ENCODE measurements around the gene CETP.
"Not testable (repeated sequence)": the region's sequence is repeated elsewhere in the genome, so short reads cannot be mapped to it uniquely, and the experiment has no call there.

CETP gene

GRCh38 chr16:56934599-56935145, 27.1 kb upstream of the CETP start:
- DNase-seq, result not testable (repeated sequence)

DNA sequence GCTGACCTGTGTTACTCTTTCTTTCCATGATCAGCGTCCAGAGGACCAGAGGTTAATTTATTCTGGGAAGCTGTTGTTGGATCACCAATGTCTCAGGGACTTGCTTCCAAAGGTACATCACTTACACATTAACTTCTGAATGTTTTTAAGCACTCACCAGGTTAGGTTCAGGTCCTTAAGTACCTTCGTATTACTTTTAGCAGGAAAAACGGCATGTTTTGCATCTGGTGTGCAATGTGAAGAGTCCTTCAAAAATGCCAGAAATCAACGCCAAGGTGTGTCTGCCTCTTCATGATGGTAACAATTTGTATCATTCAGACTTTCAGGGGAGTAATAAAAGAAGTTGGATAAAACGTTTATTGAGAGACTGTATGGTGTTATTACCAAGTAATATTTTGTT, 26.5 kb upstream of the CETP start:
- DNase-seq, result no peak

GRCh38 chr16:56936491-56936890, 25.3 kb upstream of the CETP start:
- DNase-seq, result no peak

DNA sequence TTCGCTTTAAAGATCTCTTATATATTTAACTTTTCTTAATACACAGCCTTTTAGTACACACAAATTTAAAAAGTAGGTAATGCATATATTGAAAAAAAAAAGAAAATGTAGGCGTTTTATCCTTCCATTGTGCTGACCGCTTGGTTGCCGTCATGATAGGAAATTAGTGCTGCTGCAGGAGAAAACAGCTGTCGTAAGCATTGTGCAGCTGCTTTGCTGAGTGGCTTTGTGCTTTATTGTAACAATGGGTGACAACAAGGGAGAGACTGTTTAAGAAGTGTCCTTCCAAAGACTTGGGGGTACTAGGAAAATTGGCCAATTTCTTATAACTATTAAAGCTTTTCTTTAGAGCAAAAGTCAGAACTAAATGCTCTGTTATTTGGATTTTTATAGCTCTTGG, 24.8 kb upstream of the CETP start:
- no peak for DNase-seq

DNA sequence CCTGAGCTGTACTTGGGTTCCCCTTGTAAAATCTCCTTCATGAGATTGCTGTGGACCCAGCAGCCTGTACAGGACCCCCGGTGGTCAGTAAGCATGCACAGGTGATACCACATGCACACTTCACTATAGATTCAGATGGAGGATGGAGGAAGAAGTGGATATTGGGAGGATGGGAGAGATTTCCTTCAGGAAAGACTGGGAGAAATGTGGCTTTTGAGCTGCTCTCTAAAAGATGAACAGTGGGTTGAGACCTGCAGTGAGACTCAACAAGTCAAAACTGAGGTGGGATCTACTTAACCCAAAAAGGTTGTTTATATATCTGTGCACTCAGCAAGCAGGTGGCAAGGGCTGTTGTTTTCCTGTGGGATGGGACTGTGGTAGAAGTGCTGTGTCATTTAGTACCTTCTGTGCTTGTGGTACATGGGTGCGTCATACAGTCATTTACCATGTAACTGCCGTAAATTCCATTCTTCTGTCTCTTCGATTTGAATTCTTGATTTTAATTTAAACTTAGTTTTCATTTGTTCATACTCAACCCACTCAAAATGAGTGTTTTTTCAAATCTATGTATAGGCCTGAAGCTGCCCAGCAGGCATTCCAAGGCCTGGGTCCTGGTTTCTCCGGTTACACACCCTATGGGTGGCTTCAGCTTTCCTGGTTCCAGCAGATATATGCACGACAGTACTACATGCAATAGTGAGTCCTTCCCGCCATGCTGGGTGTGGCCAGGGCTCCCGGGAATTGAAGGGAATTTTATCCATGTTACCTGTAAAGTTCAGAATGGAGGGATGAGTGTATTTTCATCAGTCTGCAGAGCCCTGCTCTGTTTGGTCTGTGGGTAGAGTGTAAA, 22.9 kb upstream of the CETP start:
- no peak for DNase-seq

GRCh38 chr16:56939801-56940200, 21.9 kb upstream of the CETP start:
- DNase-seq, result peak; percentile 27

GRCh38 chr16:56941092-56941491, 20.7 kb upstream of the CETP start:
- no peak for DNase-seq

- DNase-seq, result no peak
Observed at GRCh38 chr16:56941856-56942331, 19.9 kb upstream of the CETP start.

GRCh38 chr16:56943761-56944375, 17.9 kb upstream of the CETP start:
- no peak for DNase-seq

DNA sequence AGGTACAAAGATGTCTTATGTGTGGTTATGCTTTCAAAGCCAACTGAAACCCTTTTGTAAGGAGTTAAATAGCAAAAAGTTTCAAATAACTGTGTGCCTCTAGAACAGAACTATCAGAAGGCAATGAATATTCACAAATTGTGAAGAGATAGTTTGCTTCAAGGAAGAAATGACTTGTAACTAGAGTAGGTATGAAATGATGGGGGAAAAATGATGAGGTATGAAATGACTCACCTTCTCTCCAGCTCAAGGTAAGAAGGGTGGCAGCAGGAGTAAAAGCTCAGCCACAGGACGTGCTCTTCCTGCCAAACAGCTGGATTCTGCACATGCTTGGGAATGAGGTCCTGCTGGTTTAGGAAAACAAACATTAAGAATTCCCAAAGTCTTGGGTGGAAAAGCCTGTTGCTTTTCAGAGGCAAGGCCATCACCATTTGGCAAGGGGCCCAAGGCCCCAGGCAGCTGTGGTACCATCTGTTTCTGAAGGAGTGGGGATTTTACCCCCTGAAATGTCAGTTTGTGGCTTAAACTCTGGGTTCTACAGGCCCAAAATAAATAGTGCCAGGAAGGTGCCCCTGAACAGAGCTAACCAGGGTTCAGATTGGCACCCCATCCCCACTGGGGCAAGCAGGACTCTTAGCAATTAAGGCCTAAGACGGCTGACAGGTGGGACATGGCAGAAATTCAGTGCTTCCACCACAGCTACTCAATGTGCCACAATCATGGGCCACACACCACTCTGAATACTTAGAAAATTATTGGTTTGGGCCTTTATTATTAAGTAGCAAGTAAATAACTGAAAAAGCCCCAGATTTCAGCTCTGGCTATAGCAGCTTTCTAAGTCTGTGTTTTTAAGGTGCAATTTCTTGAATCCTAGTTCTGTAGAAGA, 16.6 kb upstream of the CETP start:
- no peak for DNase-seq

DNA sequence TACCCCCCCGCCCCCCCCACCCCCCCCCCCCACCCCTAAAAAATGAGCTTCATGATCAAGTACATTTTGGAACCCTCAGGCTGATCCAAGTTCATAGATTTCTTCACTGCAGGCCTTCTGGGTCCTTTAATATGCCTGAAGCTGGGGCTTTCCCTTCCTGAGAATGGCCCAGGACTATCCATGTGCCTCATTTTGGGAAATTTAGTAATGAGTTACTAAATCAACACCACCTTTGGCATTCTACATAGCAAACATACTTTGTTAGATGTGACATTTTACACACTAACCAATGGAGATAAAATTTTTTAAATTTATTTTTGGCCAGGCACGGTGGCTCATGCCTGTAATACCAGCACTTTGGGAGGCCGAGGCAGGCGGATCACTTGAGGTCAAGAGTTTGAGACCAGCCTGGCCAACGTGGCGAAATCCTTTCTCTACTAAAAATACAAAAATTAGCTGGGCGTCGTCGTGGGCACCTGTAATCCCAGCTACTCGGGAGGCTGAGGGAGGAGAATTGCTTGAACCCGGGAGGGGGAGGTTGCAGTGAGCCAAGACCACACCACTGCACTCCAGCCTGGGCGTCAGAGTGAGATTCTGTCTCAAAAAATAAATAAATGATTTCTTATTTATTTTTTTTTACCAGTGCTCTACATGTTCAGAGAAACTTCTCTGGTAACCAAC, 15.8 kb upstream of the CETP start:
- DNase-seq, result no peak

- DNase-seq, result no peak
Observed at GRCh38 chr16:56946767-56947603, 14.8 kb upstream of the CETP start.

DNA sequence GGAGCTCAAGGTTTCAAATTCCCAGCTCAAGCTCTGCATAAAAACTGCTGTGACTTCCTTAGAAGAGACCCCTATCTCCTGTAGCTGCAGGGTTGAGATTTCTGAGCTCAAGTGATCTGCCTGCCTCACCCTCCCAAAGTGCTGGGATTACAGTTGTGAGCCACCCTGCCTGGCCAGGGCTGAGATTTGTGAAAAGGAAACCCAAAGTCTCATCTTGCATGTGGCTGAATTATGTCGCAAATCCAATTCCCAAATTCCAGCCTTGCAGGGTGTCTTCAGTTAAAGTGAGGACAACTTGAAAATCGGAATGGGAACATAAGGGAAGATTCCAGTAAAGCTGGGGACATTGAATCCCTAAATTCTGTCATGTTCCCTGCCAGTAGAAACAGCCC, 14.2 kb upstream of the CETP start:
- no peak for DNase-seq

- no peak for DNase-seq
Observed at GRCh38 chr16:56948234-56948633, 13.5 kb upstream of the CETP start.

- no peak for DNase-seq
Observed at GRCh38 chr16:56950051-56950450, 11.7 kb upstream of the CETP start.

- DNase-seq, result no peak
Observed at GRCh38 chr16:56950455-56950854, 11.3 kb upstream of the CETP start.

DNA sequence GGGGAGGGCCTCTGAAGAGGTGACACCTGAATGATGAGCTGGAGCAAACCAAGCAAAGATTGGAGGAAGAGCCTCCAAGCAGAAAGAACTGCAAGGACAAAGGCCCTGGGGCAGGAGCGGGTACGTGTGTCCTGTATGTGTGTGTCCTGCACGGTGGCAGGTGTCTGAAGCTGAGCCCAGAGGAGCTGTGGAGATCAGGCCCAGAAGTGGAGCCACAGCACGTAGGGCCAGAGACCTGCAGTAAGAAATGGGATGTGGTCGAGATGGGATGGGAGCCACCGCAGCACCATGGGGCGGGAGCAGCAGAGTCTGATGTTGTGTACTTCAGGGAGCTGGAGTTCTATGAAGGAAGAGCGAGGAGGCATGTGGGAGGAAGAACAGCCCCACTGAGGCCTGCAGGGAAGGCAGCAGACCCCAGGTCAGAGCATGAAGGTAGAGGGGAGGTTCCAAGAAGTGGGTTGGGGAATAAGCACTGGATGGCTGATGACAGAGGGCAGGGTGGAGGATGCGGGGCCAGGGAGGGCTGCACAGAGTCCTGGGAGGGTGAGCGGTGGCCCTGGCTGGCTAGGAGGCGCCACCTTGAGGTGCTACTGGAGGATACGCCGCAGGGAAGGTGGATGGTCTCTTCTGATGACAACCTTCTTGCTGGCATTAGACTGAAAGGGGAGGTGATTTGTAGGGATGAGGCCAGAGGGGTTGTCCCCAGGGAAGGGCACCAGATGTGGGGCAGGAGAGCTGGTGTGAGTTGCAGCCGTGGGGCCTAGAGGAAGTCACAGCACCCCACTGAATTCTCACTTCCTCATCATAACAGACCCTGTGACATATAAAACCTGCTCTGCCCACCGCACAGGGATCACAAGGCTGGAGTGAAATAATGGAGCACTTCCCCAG, 10.6 kb upstream of the CETP start:
- DNase-seq, result peak; percentile 25

GRCh38 chr16:56953006-56953405, 8.7 kb upstream of the CETP start:
- DNase-seq, result no peak

DNA sequence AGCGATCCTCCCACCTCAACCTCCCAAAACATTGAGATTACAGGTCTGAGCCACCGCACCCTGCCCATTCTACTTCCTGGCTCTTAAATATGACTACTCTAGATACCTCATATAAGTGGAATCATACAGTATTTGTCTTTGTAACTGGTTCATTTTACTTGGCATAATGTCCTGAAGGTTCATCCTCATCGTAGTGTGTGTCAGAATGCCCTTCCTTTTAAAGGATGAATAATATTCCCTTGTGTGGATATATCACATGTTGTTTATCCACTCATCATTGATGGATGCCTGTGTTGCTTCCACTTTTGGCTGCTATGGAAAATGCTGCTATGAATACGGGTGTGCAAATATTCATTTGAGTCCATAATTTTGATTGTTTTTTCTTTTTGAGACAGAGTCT, 5.7 kb upstream of the CETP start:
- no peak for DNase-seq

DNA sequence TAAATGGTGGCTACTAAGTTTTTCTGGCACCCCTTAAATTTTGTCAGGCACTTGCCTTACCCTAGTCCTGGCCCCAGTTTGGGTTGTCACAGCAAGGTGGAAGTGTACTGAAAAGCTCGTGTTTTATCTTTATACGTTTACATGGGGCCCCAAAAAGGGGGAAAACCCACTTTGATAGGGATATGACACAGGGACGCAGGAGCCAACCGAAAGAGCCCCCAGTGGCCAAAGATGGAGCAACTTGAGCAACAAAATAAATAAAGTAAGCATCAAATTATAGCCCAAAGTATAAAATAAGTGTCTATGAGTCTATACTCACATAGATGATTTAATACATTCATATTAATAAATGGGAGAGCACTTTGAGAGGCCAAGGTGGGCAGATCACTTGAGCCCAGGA, 5.0 kb upstream of the CETP start:
- no peak for DNase-seq

All from COR-L47 (cell line).